ENCODE results near the gene HS3ST2.

DNA sequence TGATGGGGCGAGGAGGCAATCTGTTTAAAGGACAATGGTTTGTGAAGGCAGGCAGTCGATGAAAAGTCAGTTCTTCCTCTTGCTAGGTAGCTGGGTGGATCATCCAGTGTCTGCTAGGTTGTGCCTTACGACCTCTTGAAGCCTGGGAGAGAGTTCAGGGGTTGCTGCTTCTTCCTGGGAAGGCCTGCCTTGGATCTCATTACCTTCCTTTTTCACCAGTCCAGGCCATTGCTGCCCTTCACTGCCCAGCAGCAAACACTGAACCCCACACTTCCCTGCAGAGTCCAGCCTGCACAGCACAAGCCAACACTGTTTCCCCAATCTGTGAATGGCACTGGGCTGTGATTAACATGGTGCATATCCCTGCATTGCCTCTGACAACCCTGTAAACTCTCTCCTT is 24.7 kb downstream of the HS3ST2 start:
- TF ChIP-seq, protein P1, sequence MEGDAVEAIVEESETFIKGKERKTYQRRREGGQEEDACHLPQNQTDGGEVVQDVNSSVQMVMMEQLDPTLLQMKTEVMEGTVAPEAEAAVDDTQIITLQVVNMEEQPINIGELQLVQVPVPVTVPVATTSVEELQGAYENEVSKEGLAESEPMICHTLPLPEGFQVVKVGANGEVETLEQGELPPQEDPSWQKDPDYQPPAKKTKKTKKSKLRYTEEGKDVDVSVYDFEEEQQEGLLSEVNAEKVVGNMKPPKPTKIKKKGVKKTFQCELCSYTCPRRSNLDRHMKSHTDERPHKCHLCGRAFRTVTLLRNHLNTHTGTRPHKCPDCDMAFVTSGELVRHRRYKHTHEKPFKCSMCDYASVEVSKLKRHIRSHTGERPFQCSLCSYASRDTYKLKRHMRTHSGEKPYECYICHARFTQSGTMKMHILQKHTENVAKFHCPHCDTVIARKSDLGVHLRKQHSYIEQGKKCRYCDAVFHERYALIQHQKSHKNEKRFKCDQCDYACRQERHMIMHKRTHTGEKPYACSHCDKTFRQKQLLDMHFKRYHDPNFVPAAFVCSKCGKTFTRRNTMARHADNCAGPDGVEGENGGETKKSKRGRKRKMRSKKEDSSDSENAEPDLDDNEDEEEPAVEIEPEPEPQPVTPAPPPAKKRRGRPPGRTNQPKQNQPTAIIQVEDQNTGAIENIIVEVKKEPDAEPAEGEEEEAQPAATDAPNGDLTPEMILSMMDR (IDR thresholded peaks at IDR 0.05), result no peak
- no peak for TF ChIP-seq POLR2AphosphoS5 (IDR thresholded peaks at IDR 0.05)
